Kidney (tissue), 14 donors: ENCODE results near the gene DYNC1H1. TPM values are rescaled to one million over a fixed set of nuclear protein-coding genes. Genes with fewer than 3 reads are reported as not detected.

Source experiments
- DNase-seq, 5 donors: peaks; one replicate each; pipeline ENCODE4 v3.0.0-alpha.2; 2013 to 2020
- FAIRE-seq: peaks from 2 replicates; lab custom pipeline; 2012; peaks lifted over from hg19 to GRCh38; lab: Jason Lieb, UNC
- H3K27ac ChIP-seq, 2 donors: one replicate each; pipeline ENCODE4 v1.7.0; 2013; ENCODE audit warnings: low read depth in 2 of 2, low read length in 2 of 2, inconsistent platforms in 1 of 2
- H3K27me3 ChIP-seq: one replicate; pipeline ENCODE4 v1.7.1; 2013; ENCODE audit warnings: low read length, inconsistent platforms; ENCODE audit not compliant: control insufficient read depth, insufficient read depth
- H3K36me3 ChIP-seq, 3 donors: one replicate each; pipeline versions ENCODE4 v1.7.0 to v1.7.1; 2013; ENCODE audit warnings: low read length in 3 of 3, control low read depth in 1 of 3, inconsistent platforms in 1 of 3; ENCODE audit not compliant: insufficient read depth in 3 of 3, control insufficient read depth in 2 of 3
- H3K4me1 ChIP-seq, 3 donors: one replicate each; pipeline versions ENCODE4 v1.7.0 to v1.7.1; 2013; ENCODE audit warnings: low read length in 3 of 3, inconsistent platforms in 1 of 3, low read depth in 1 of 3; ENCODE audit not compliant: control insufficient read depth in 2 of 3, insufficient read depth in 2 of 3
- H3K4me3 ChIP-seq, 3 donors: one replicate each; pipeline versions ENCODE4 v1.7.0 to v1.8.1; 2013; ENCODE audit warnings: low read length in 3 of 3, control low read depth in 1 of 3, inconsistent platforms in 1 of 3
- H3K9ac ChIP-seq, 3 donors: one replicate each; pipeline versions ENCODE4 v1.7.0 to v1.7.1; 2013; ENCODE audit warnings: low read length in 3 of 3, control low read depth in 1 of 3, inconsistent platforms in 1 of 3
- H3K9me3 ChIP-seq, 3 donors: one replicate each; pipeline versions ENCODE4 v1.7.0 to v1.7.1; 2013; ENCODE audit warnings: low read length in 3 of 3, control low read depth in 1 of 3, inconsistent platforms in 1 of 3; ENCODE audit not compliant: control insufficient read depth in 2 of 3, insufficient read depth in 1 of 3
- CTCF ChIP-seq: IDR thresholded peaks from 3 replicates; pipeline ENCODE4 v1.5.1; 2012; ENCODE audit warnings: mild to moderate bottlenecking, moderate library complexity, borderline replicate concordance; ENCODE audit not compliant: insufficient read depth; ENCODE audit errors: extremely low read depth
- intact Hi-C: fragments of 100-400 bp; cut with DNase I; formaldehyde crosslinking; loops from one replicate; pipeline ENCODE4 v1.11.1; 2022
- polyA plus RNA-seq: library from polyadenylated mRNA; stranded (reverse); fragments of 350-450 nt; fragmentation: Illumina TruSeq; extraction: RNeasy Lipid Tissue Mini Kit (QIAGEN cat#74804); gene quantifications from one replicate; pipeline ENCODE4 v1.2.3, GENCODE V29; 2014; ENCODE audit warnings: low read depth, low replicate concordance; ENCODE audit not compliant: insufficient read depth
- total RNA-seq: library from RNA; stranded (reverse); fragmentation: NEBNext Ultra II Directional; extraction: Animal tissue kit (Norgen Biotek cat#: 25700); gene quantifications from one replicate; pipeline ENCODE4 v1.2.1, GENCODE V29; 2021
- donor health status: control.
- donor health status: control.
- donor health status: control.
- donor health status: control.
- donor health status: control.
- donor health status: DM: yes; HTN: yes; CAD: no.
- donor health status: Normal renal cell carcinoma (clear cell type).

DYNC1H1 gene
- total and polyA plus RNA-seq, 2 donors from 2014 or later, result 132 to 390 TPM

GRCh38 chr14:101916816-101917412, 47.5 kb upstream of the DYNC1H1 start:
- no peak for TF ChIP-seq CTCF
- no peaks in the 10 kb centered on the region for H3K27me3 ChIP-seq
- no peak overlapping the region for H3K4me3 ChIP-seq
- H3K4me1 ChIP-seq, result no peaks in the 10 kb centered on the region
- H3K27ac ChIP-seq, result no peak overlapping the region
- H3K9ac ChIP-seq, result no peak overlapping the region
- no peaks in the 10 kb centered on the region for H3K9me3 ChIP-seq
- DNase-seq (no peak), FAIRE-seq (no peak)
- intact Hi-C loops, result no loop called here
- peaks cover 0 to 20% (median 11%) of the 10 kb centered on the region in 3 donors for H3K36me3 ChIP-seq

GRCh38 chr14:101917413-101918017, 46.9 kb upstream of the DYNC1H1 start:
- H3K4me3 ChIP-seq, result no peak overlapping the region
- peaks cover 0 to 16% (median 11%) of the 10 kb centered on the region in 3 donors for H3K36me3 ChIP-seq
- H3K9ac ChIP-seq, result no peak overlapping the region
- H3K27me3 ChIP-seq, result no peaks in the 10 kb centered on the region
- H3K9me3 ChIP-seq, result no peaks in the 10 kb centered on the region
- DNase-seq (peak in 3 of 5 donors; percentile 17 to 28 (median 22)), FAIRE-seq (no peak)
- H3K27ac ChIP-seq, result no peak overlapping the region
- no peaks in the 10 kb centered on the region for H3K4me1 ChIP-seq
- TF ChIP-seq CTCF, result no peak
- intact Hi-C loops, result no loop called here

GRCh38 chr14:101918065-101918989, 46.0 kb upstream of the DYNC1H1 start:
- FAIRE-seq (no peak), DNase-seq (no peak)
- Histone ChIP-seq H3K9me3 (no peaks in the 10 kb centered on the region), H3K9ac (no peak overlapping the region), H3K36me3 (peaks cover 0 to 10% (median 10%) of the 10 kb centered on the region in 3 donors), H3K27ac (no peak overlapping the region), H3K27me3 (no peaks in the 10 kb centered on the region), H3K4me3 (no peak overlapping the region), H3K4me1 (no peaks in the 10 kb centered on the region)
- intact Hi-C loops, result no loop called here
- no peak for TF ChIP-seq CTCF
